Gastrocnemius medialis (tissue), 4 donors: ENCODE data around the gene FXYD7.

Source experiments
- POLR2A ChIP-seq, 2 donors: fragments of 450-650 bp; IDR thresholded peaks; one replicate each; pipeline ENCODE4 v1.6.1; 2017; ENCODE audit warnings: antibody characterized with exemption in 2 of 2, mild to moderate bottlenecking in 2 of 2, moderate library complexity in 2 of 2
- TF ChIP-seq, protein P1 (sequence below), 5 experiments: fragments of 450-650 bp in 3 of 5; fragments of 200-600 bp in 2 of 5; sonication (generic) in 2 of 5; IDR thresholded peaks in 4 of 5; conservative IDR thresholded peaks in 1 of 5; 1 replicate in 4 of 5; 2 replicates in 1 of 5; pipeline ENCODE4 v1.5.1; 2016 to 2019; ENCODE audit warnings: antibody characterized with exemption in 5 of 5, mild to moderate bottlenecking in 3 of 5, moderate library complexity in 3 of 5

DNA sequence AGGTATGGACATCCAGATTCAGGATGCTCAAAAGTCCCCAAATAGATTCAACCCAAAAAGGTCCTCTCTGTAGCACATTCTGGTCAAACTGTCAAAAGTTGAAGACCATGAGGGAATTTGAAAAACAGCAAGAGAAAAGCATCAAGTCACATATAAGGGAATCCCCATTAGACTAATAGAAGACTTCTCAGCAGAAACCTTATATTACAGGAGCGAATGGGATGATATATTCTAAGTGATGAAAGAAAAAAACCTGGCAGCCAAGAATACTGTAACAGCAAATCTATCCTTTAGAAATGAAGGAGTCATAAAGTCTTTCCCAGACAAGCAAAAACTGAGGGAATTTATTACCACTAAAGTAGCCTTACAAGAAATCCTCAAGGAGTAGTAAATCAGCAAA, 41.2 kb downstream of the FXYD7 start:
- TF ChIP-seq, protein P1, sequence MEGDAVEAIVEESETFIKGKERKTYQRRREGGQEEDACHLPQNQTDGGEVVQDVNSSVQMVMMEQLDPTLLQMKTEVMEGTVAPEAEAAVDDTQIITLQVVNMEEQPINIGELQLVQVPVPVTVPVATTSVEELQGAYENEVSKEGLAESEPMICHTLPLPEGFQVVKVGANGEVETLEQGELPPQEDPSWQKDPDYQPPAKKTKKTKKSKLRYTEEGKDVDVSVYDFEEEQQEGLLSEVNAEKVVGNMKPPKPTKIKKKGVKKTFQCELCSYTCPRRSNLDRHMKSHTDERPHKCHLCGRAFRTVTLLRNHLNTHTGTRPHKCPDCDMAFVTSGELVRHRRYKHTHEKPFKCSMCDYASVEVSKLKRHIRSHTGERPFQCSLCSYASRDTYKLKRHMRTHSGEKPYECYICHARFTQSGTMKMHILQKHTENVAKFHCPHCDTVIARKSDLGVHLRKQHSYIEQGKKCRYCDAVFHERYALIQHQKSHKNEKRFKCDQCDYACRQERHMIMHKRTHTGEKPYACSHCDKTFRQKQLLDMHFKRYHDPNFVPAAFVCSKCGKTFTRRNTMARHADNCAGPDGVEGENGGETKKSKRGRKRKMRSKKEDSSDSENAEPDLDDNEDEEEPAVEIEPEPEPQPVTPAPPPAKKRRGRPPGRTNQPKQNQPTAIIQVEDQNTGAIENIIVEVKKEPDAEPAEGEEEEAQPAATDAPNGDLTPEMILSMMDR (IDR thresholded peaks at IDR 0.05 in 4 of 5, conservative IDR thresholded peaks at IDR 0.05 in 1 of 5), result no peak
- no peak for TF ChIP-seq POLR2A (IDR thresholded peaks at IDR 0.05)
